ENCODE results near the gene CFAP77.

- TF ChIP-seq POLR2A (IDR thresholded peaks at IDR 0.05; ENCODE audit: low read depth, low read length) (no peak), TAF1 (IDR thresholded peaks at IDR 0.05; ENCODE audit: borderline replicate concordance, low read depth, low read length) (no peak)
Observed at GRCh38 chr9:132556714-132557113, 146.7 kb downstream of the CFAP77 start.

Data from GM12892 (cell line).